ENCODE data around the gene RILPL2.
"Not testable (repeated sequence)": the region's sequence is repeated elsewhere in the genome, so short reads cannot be mapped to it uniquely, and the experiment has no call there.

The RILPL2 gene

DNA sequence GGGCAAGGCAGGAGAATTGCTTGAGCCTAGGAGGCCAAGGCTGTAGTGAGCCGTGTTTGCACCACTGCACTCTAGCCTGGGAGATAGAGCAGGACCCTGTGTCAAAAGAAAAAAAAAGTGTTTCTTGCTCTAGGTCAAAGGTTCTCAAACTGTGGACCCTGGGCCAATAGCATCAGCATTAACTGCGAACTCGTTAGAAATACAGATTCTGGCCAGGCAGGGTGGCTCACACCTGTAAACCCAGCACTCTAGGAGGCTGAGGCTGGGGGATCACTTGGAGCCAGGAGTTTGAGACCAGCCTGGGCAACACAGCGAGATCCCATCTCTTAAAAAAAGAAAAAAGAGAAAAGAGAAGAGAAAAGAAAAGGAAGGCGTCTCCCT lies 858 bp downstream of the RILPL2 start:
- no peaks in the 10 kb centered on the region for H3K9me3 ChIP-seq
- no peaks in the 10 kb centered on the region for H3K27me3 ChIP-seq
- peaks cover 60 to 61% of the 10 kb centered on the region in 2 experiments for H3K4me1 ChIP-seq (ENCODE audit: control insufficient read depth in 1 of 2, insufficient read depth in 1 of 2, low read depth in 1 of 2, low read length in 1 of 2)
- peaks cover 9% of the 10 kb centered on the region for H3K36me3 ChIP-seq
- H3K27ac ChIP-seq: peak overlapping the region; percentile 98
- TF ChIP-seq CTCF (IDR thresholded peaks at IDR 0.05): no peak
- peak overlapping the region; percentile 90 to 98 for H3K4me3 ChIP-seq (ENCODE audit: low read depth in 1 of 2, low read length in 1 of 2)

- Histone ChIP-seq H3K27ac (peak overlapping the region; percentile 98), H3K36me3 (peaks cover 28% of the 10 kb centered on the region), H3K4me1 (ENCODE audit: control insufficient read depth in 1 of 2, insufficient read depth in 1 of 2, low read depth in 1 of 2, low read length in 1 of 2) (peaks cover 60 to 61% of the 10 kb centered on the region in 2 experiments), H3K4me3 (ENCODE audit: low read depth in 1 of 2, low read length in 1 of 2) (peak overlapping the region; percentile 90 to 98), H3K9me3 (no peaks in the 10 kb centered on the region), H3K27me3 (no peaks in the 10 kb centered on the region)
- no peak for TF ChIP-seq CTCF (IDR thresholded peaks at IDR 0.05)
Measured at GRCh38 chr12:123433615-123434014, 2.9 kb downstream of the RILPL2 start.

GRCh38 chr12:123431951-123432817 lies 4.3 kb downstream of the RILPL2 start:
- H3K27me3 ChIP-seq, H3K9me3 ChIP-seq: not testable (repeated sequence)
- H3K36me3 ChIP-seq: peaks cover 42% of the 10 kb centered on the region
- peak overlapping the region; percentile 90 to 98 for H3K4me3 ChIP-seq (ENCODE audit: low read depth in 1 of 2, low read length in 1 of 2)
- H3K27ac ChIP-seq: peak overlapping the region; percentile 98
- peaks cover 53 to 54% of the 10 kb centered on the region in 2 experiments for H3K4me1 ChIP-seq (ENCODE audit: control insufficient read depth in 1 of 2, insufficient read depth in 1 of 2, low read depth in 1 of 2, low read length in 1 of 2)

DNA sequence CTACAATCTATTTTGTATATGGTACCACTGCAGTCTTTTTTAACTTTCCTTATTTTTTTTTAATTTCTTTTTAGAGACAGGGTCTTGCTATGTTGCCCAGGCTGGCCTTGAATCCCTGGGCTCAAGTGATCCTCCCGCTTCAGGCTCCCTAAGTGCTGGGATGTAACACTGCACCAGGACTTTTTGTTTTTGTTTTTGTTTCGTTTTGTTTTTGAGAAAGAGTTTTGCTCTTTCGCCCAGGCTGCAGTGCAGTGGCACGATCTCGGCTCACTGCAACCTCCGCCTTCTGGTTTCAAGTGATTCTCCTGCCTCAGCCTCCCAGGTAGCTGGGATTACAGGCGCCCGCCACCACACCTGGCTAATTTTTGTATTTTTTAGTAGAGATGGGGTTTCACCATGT lies 7.4 kb downstream of the RILPL2 start:
- Histone ChIP-seq H3K4me1 (ENCODE audit: control insufficient read depth in 1 of 2, insufficient read depth in 1 of 2, low read depth in 1 of 2, low read length in 1 of 2) (peaks cover 33 to 38% of the 10 kb centered on the region in 2 experiments), H3K36me3 (peaks cover 66% of the 10 kb centered on the region), H3K27ac (peak overlapping the region; percentile 36)
- not testable (repeated sequence) for H3K9me3 ChIP-seq; H3K27me3 ChIP-seq; H3K4me3 ChIP-seq (ENCODE audit: low read depth in 1 of 2, low read length in 1 of 2)

DNA sequence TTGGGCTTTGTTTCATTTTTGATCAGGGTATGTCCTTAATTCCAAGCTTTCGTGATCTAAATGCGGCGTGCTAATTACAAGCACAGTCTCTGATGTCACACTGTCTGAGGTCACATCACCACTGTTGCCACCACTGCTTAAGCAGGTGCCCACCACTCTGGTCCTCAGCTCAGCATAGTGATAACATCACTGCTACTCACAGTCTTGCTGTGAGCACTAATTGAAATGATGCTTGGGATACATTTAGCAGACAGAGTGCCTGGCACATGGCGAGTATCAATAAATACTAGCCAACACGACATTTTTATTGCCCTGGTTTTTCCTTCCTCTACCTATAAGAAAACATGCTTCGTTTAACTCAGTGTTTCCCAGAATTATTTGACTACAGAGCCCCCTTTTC lies 7.9 kb downstream of the RILPL2 start:
- Histone ChIP-seq H3K27me3 (no peaks in the 10 kb centered on the region), H3K27ac (peak overlapping the region; percentile 36), H3K9me3 (no peaks in the 10 kb centered on the region), H3K36me3 (peaks cover 70% of the 10 kb centered on the region), H3K4me1 (ENCODE audit: control insufficient read depth in 1 of 2, insufficient read depth in 1 of 2, low read depth in 1 of 2, low read length in 1 of 2) (peaks cover 28 to 33% of the 10 kb centered on the region in 2 experiments), H3K4me3 (ENCODE audit: low read depth in 1 of 2, low read length in 1 of 2) (no peak overlapping the region)
- TF ChIP-seq CTCF (IDR thresholded peaks at IDR 0.05): no peak

DNA sequence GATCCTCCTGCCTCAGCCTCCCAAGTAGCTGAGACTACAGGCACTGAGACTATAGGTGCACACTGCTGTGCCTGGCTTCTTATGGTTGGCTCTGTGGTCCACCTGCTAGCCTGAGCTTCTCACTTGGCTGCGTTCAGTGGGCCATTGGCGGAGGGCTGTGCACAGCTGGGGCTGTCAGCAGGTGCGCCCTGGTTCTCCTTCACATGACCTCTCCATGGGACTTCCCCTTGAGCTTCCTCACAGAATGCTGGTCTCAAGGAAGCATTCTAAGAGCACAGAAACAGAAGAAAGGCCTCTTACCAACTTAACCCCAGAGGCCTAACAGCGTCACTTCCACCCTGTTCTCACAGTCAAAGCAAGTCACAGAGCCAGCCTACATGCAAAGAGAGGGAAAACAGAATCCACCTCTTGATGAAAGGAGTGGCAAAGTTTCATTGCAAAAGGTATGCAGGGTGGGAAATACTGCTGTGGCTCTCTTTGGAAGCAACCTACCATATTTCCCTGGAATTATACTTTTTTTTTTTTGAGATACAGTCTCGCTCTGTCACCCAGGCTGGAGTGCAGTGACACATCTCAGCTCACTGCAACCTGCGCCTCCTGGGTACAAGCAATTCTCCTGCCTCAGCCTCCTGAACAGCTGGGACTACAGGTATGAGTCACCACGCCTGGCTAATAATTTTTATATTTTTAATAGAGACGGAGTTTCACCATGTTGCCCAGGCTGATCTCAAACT lies 9.3 kb downstream of the RILPL2 start:
- Histone ChIP-seq H3K4me3 (ENCODE audit: low read depth in 1 of 2, low read length in 1 of 2) (no peak overlapping the region), H3K36me3 (peaks cover 84% of the 10 kb centered on the region), H3K4me1 (ENCODE audit: control insufficient read depth in 1 of 2, insufficient read depth in 1 of 2, low read depth in 1 of 2, low read length in 1 of 2) (peaks cover 15 to 21% of the 10 kb centered on the region in 2 experiments), H3K9me3 (no peaks in the 10 kb centered on the region), H3K27ac (peak overlapping the region; percentile 59), H3K27me3 (no peaks in the 10 kb centered on the region)
- TF ChIP-seq CTCF (IDR thresholded peaks at IDR 0.05): no peak

Data from neutrophil (primary cell).